GOT3 (cell line): ENCODE results near the gene KIF6.
"Not testable (repeated sequence)": the region's sequence is repeated elsewhere in the genome, so short reads cannot be mapped to it uniquely, and the experiment has no call there.

Experiments used
- DNase-seq: peaks from one replicate; lab custom pipeline; 2025; ENCODE audit warnings: mixed read lengths; lab: John Stamatoyannopoulos, UW

The KIF6 gene

GRCh38 chr6:39499053-39499452 is 226.2 kb downstream of the KIF6 start:
- no peak for DNase-seq

DNA sequence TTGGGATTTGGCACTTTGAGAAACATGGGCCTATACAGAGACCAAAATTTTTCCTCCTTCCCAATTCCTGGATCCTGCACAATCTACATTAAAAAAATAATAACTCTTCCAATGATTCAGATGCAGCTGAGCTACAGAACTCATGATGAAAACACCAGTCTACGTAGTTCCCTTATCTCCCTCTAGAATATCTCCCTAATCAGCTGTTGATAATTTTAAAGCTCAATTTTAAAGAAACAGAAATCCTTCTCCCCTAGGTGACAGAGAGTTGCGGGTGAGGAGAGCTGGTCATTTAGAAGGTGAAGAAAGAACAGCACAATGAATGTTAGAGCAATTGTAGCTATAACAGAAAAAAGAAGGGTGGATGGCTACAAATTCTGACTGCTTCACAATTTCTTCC is 227.1 kb downstream of the KIF6 start:
- DNase-seq = no peak

DNA sequence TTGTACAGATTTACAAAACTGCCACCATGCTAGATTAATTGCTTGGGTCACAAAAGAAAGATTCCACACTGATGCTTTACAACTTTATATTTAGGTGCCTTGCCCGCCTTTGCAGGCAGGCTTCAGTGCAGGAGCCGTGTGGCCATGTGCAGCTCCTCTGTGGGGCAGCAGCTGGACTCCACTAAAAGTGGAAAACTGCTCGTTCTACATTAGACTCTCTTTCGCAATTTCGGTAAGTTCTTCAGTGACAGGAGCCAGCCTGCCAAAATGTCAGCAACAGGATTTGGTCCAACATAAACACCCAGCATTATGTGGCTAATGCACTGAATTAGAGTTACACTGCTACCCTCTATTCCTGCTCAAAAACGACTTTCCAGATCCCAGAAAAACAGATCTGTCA is 228.3 kb downstream of the KIF6 start:
- DNase-seq = no peak

DNA sequence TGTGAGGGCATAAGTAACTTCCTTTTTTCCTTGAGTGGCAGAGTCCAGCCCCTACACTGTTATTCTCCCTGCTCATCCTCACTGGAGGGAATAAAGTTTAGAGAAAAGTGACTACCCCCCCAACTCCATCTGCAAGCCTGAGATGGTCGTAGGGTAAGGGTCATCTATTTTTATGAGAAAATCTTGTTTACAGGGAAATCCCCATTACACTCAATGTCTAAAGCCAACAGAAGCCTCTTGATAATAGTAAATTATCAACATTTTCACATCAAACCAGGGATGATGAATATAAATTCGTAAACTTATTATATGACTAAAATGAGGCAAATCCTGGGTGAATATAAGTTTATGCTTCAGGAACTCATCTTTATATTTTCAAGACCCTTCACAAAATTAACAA is 228.8 kb downstream of the KIF6 start:
- no peak for DNase-seq

GRCh38 chr6:39495640-39496039 is 229.6 kb downstream of the KIF6 start:
- no peak for DNase-seq

DNA sequence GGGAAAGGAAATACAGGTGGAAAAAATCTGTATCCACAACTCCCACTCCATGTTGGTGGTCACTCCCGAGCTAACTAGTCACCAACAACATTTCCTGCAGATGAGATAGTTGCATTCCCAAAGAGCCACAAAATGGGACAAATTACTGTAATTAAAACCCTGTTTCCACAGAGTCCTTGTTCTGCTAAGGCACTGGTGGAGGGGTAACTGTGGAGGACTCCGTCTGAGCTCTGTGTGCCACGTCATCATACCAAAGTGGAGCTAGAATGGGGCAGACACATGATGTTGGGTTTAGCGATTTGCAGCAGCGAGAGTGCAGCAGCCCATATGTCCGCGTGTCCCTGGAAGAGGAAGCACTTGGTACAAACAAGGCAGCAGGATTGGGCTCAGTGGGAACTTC is 230.2 kb downstream of the KIF6 start:
- DNase-seq = no peak

- DNase-seq = no peak
Measured at GRCh38 chr6:39493777-39494176, 231.4 kb downstream of the KIF6 start.

DNA sequence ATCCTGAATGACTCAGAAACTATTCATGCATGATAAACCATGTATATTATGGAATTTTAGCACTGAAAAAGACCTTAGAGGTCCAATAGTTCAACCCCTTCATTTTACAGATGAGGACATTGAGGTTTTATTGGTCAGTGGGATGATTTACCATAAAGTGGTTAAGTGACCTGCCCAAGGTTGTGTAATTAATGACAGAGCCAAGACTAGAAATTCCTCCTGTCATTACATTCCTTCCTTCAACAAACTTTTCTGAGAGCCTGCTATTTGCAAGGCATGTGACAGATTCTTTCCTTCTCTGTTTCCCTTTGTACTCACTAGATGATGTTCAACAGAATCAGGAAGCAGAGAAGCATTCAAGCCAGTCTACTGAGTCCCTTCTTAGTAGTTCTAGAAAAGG is 232.0 kb downstream of the KIF6 start:
- DNase-seq = no peak

DNA sequence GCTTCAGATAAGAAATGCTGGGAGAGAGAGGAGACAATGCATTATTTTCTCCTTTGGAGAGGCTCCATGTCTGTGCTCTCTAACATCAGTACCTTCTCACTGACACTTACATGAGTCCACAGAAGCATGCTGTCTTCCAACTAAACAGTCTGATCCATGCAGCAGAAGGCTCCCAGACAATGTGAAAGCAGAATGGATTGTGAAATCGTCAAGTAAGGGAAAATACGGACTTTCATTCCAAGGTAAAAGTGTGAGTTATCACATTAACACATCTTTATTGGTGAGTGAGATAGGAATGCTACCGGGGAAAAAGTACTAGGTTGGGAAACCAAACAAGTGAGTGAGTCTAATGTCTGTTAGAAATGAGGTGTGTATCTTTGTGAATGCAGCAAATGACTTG is 235.1 kb downstream of the KIF6 start:
- DNase-seq = no peak

GRCh38 chr6:39488255-39488879 is 236.8 kb downstream of the KIF6 start:
- DNase-seq = no peak

- no peak for DNase-seq
Measured at GRCh38 chr6:39484276-39484675, 240.9 kb downstream of the KIF6 start.

GRCh38 chr6:39479819-39480218 is 245.4 kb downstream of the KIF6 start:
- DNase-seq = not testable (repeated sequence)

DNA sequence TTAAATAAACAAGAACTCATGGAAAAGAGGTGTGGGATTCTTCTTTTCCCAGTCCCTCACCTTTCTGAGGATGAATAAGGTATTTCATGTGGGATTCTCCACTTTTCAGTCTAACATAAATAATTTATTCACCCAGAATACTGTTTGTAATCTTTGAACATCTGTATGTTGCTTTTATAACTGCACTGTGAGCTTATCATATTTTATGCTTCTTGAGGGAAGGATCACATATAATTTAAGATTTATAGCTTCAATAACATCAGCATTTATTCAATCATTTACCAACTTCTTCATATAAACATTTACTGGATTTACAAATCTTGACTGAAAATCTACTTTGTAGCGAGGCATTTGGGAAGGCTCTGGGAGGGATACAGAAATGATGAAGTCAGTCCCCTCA is 248.5 kb downstream of the KIF6 start:
- no peak for DNase-seq

GRCh38 chr6:39476151-39476550 is 249.1 kb downstream of the KIF6 start:
- no peak for DNase-seq

DNA sequence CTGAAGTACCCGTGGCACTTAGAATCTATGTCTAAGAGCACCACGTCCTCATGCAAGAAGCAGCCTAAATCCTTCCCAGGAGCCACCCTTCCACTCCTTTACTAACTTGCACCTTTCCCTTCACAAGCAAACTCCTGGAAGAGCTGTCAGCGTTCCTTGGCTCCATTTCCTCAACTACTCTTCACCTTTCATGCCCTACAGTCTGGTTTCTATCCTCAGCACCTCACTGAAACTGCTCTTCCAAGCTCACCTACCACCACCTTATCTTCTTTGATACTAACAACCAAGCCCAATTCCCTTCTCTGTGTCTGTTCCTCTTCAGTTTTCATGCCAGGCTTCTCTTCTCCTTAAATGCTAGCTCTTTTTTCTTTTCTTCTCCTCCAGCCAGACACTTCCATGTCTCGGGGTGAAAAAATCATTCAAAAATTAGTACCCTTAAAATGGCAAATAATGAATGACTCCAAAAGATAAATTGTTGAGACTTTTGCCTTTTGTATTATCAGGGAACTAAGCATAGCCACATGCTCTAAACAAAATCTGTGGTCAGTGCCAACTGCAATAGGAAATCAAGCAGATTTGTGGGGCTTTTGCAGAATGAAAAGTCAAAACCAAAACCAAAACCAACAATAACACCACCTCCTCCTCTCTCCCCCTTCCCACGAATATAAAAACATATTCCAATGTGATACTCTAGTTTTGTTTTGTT is 253.1 kb downstream of the KIF6 start:
- no peak for DNase-seq

- no peak for DNase-seq
Measured at GRCh38 chr6:39470506-39470905, 254.7 kb downstream of the KIF6 start.

GRCh38 chr6:39468385-39468784 is 256.8 kb downstream of the KIF6 start:
- no peak for DNase-seq

DNA sequence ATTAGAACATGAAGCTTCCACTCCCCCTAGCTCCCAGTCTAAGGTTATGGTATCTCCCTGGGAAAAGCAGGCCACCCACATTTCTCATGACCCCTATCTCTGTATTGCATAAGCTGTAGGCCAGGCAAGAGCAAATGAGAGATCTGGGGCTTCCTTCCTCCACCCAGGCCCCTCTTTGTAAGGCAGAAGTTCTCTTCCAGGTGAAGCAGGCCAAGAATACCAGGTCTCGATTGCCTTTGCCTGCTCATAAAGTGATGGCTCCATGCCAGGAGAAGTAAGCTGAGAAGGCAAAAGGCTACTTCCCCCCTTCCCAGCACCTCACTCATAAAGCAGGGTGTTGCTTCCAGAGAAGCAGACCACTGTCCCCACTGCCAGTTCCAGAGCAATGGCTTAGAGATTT is 258.6 kb downstream of the KIF6 start:
- no peak for DNase-seq

DNA sequence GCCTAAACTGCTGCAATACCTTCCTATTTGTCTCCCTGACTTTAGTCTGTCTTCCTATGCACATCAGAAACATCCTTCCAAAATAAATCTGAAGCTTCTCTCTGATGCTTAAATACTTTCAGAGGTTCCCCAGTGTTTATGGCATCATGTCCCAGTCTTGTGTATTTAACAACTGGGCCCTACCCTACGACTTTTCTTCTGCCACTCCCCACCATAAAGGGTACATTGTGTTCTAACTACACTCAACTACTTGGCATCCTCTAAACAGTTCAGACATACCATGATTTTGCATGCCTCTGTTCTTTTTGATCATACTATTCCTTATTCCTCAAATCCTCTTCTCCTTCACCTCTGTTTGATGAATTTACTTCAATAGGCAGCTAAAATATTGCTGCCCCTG is 259.7 kb downstream of the KIF6 start:
- no peak for DNase-seq

GRCh38 chr6:39464067-39464466 is 261.1 kb downstream of the KIF6 start:
- DNase-seq = no peak

DNA sequence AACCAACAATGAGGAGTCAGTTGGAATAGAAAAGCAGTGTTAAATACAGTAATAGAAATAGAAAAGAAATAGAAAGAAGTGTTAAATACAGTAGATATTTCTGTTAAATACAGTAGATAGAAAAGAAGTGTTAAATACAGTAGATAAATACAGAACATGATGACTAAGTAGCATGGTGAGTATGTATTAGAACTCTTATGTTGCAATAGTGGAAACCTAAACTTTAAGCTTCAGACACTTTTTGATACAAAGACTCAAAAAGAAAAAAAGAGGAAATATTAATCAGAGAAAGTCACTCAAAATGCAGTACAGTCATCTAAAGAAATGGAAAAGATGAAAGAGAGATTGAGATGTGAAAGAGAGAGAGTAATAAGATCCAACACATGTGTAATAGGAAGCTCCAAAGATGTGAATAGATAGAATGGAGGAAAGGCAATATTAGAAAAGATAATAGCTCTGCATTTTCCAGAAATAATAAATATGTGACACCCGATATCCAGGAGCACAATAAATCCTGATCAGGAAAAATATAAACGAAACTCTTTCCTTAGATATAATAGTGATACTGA is 271.2 kb downstream of the KIF6 start:
- DNase-seq = no peak

DNA sequence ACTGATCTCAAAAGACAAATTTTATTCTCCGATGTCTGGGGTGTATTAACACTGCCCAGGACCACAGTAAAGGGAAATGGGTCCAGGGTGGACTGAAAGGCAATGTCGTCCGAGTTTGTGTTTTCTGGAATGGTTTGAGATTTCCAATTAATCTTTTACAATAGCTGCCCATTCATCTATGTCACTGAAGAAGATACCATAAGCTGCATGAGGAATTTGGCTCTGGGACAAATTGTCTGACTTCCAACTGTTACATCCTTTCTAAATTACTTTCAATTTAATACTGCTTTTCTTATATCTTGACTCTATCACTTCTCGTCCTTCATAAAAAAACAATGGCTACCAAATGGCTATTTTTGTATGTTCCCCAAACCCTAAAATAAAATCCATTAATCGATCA is 272.0 kb downstream of the KIF6 start:
- no peak for DNase-seq

DNA sequence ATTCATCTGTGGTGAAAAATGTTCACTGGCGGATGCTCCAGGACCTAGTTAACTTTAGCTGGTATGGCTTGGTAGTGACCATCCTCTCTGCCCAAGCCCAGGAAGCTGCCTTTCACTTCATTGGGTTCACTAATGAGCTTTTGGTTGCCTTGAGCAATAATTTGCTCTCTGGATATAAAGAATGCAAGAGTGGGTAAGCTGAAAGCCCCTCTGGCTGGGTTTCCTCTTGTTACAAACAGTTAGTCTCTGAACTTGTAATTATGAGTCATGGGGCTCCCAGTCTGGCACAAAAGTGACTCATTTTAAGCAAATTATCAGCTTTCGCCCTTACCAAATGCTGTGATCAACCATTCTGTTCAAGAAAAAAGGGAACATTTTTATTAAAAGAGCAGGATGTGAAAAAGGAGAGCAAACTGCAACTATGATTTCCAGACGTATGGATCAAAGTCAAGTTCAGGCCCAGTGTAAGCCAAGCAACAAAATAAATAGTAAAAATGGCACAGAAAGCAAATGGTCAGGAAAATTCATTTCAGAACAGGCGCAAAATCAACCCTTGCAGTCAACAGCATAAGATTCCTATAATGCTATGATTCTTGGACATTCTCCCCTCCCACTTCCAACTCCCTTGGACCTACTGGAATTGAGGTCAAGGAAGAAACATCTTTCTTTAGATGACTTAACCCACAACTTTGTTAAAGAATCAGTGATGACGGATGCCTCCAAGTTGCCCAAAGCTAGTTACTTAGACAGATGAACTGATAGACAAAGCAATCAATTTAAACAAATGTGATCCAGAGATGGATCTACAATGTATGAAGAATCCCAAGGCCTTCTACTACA is 272.7 kb downstream of the KIF6 start:
- DNase-seq = no peak
